K562 (cell line): Measurements from ENCODE around the gene AKT1. TPM values are rescaled to one million over a fixed set of nuclear protein-coding genes. Genes with fewer than 3 reads are reported as not detected.

Source experiments
- BCL6 ChIP-seq: fragments of 250-450 bp; sonication (Bioruptor Pico); IDR thresholded peaks from 2 replicates; pipeline ENCODE4 v1.4.0; 2020
- COPS2 ChIP-seq: fragments of 450-650 bp; conservative IDR thresholded peaks from 2 replicates; pipeline ENCODE4 v1.6.1; 2016; ENCODE audit warnings: mild to moderate bottlenecking, moderate library complexity
- E2F8 ChIP-seq: fragments of 450-650 bp; IDR thresholded peaks from 2 replicates; pipeline ENCODE4 v1.7.1; 2018; ENCODE audit warnings: mild to moderate bottlenecking, low read depth; ENCODE audit not compliant: partially characterized antibody
- GABPB2 ChIP-seq: fragments of 250-450 bp; sonication (Bioruptor Pico); conservative IDR thresholded peaks from 2 replicates; pipeline ENCODE4 v1.5.1; 2021; ENCODE audit warnings: mild to moderate bottlenecking
- HDAC6 ChIP-seq: IDR thresholded peaks from 2 replicates; pipeline ENCODE4 v1.6.1; 2012; ENCODE audit warnings: low read depth, mild to moderate bottlenecking, control low read depth, inconsistent platforms, low read length, moderate library complexity
- KDM2B ChIP-seq: fragments of 250-450 bp; sonication (Bioruptor Pico); IDR thresholded peaks from 2 replicates; pipeline ENCODE4 v1.8.0; 2021; ENCODE audit warnings: mild to moderate bottlenecking, moderate library complexity
- RAD21 ChIP-seq, 2 experiments: fragments of 250-450 bp in 1 of 2; fragments of 450-650 bp in 1 of 2; sonication (Bioruptor Pico) in 1 of 2; formaldehyde crosslinking in 1 of 2; IDR thresholded peaks in 1 of 2; conservative IDR thresholded peaks in 1 of 2; 2 replicates each; pipeline versions ENCODE4 v1.4.0 to v1.8.0; 2020 to 2022; ENCODE audit warnings: mild to moderate bottlenecking in 2 of 2, moderate library complexity in 1 of 2
- SIX5 ChIP-seq, 2 experiments: IDR thresholded peaks; 2 replicates each; pipeline ENCODE4 v1.6.1; 2011; ENCODE audit warnings: low read length in 2 of 2, borderline replicate concordance in 1 of 2, low read depth in 1 of 2, mild to moderate bottlenecking in 1 of 2, moderate library complexity in 1 of 2; ENCODE audit not compliant: insufficient read depth in 1 of 2
- SOX6 ChIP-seq: fragments of 450-650 bp; IDR thresholded peaks from 2 replicates; pipeline ENCODE4 v1.6.1; 2014; ENCODE audit warnings: mild to moderate bottlenecking
- SRSF3 ChIP-seq: fragments of 200-400 bp; formaldehyde crosslinking; IDR thresholded peaks from 2 replicates; pipeline ENCODE4 v1.6.1; 2016; ENCODE audit warnings: mild to moderate bottlenecking, low read length, moderate library complexity; ENCODE audit not compliant: insufficient read depth
- TAF15 ChIP-seq: fragments of 200-400 bp; formaldehyde crosslinking; IDR thresholded peaks from 2 replicates; pipeline ENCODE4 v1.6.1; 2017; ENCODE audit warnings: mild to moderate bottlenecking, low read depth, low read length, moderate library complexity
- TCF7 ChIP-seq: sonication (generic); IDR thresholded peaks from 2 replicates; pipeline ENCODE4 v1.6.1; 2016; ENCODE audit warnings: antibody characterized with exemption, borderline replicate concordance
- TFAP4 ChIP-seq: sonication (generic); formaldehyde crosslinking; IDR thresholded peaks from 2 replicates; pipeline ENCODE4 v1.8.0; 2022; ENCODE audit warnings: missing genetic modification reagents, mild to moderate bottlenecking, moderate library complexity, borderline replicate concordance
- U2AF1 ChIP-seq: fragments of 200-400 bp; formaldehyde crosslinking; optimal IDR thresholded peaks from 2 replicates; pipeline ENCODE3; 2017; ENCODE audit warnings: mild to moderate bottlenecking, low read depth, low read length, moderate library complexity
- YBX1 ChIP-seq: fragments of 450-650 bp; IDR thresholded peaks from 2 replicates; pipeline ENCODE4 v1.7.1; 2016; ENCODE audit warnings: mild to moderate bottlenecking
- ZMIZ1 ChIP-seq, 2 experiments: fragments of 150-350 bp in 1 of 2; IDR thresholded peaks; 2 replicates each; pipeline ENCODE4 v1.6.1; 2012 to 2016; ENCODE audit warnings: low read depth in 2 of 2, low read length in 2 of 2, mild to moderate bottlenecking in 1 of 2, moderate library complexity in 1 of 2
- ZNF274 ChIP-seq: IDR thresholded peaks from 2 replicates; pipeline ENCODE4 v1.6.1; 2011; ENCODE audit warnings: low read depth, mild to moderate bottlenecking, low read length, moderate library complexity, borderline replicate concordance
- ZNF507 ChIP-seq: conservative IDR thresholded peaks from 2 replicates; pipeline ENCODE4 v1.6.1; 2017; ENCODE audit warnings: missing genetic modification characterization, missing compliant biosample characterization
- ZNF586 ChIP-seq: fragments of 450-650 bp; formaldehyde crosslinking; conservative IDR thresholded peaks from 2 replicates; pipeline ENCODE4 v1.4.0; 2020; ENCODE audit warnings: mild to moderate bottlenecking, moderate library complexity
- ZNF644 ChIP-seq: fragments of 200-800 bp; sonication (Bioruptor generic); IDR thresholded peaks from 2 replicates; pipeline ENCODE4 v1.6.1; 2016; ENCODE audit warnings: low read depth, missing genetic modification characterization, missing compliant biosample characterization
- ZNF830 ChIP-seq: fragments of 250-450 bp; sonication (Bioruptor Pico); IDR thresholded peaks from 2 replicates; pipeline ENCODE4 v1.5.0; 2021; ENCODE audit warnings: mild to moderate bottlenecking
- polyA plus RNA-seq, 8 experiments: library from polyadenylated mRNA; depleted of rRNA in 4 of 8; stranded (reverse) in 5 of 8; unstranded in 3 of 8; fragments of >200 nt; fragmentation: Nextera tagmentation in 2 of 8; fragmentation: Illumina TruSeq in 1 of 8; extraction: Ambion mirVana in 2 of 8; extraction: Trizol in 1 of 8; gene quantifications; 2 replicates each; pipeline versions ENCODE4 v1.2.1 to v1.2.3, GENCODE V29; 2011 to 2014; ENCODE audit warnings: inconsistent platforms in 1 of 8, missing spikeins in 1 of 8
- total RNA-seq, 7 experiments: library from RNA; depleted of rRNA in 6 of 7; stranded (reverse); fragments of >200 nt in 6 of 7; fragmentation: Illumina TruSeq in 2 of 7; extraction: Trizol in 2 of 7; gene quantifications; 2 replicates each; pipeline versions ENCODE4 v1.2.1 to v1.2.3, GENCODE V29; 2011 to 2021; ENCODE audit warnings: low replicate concordance in 1 of 7

Gene AKT1
- total and polyA plus RNA-seq, 9 of the 15 experiments (the other 6 are each of a cell fraction or from before 2014, with no cell fraction given) = 0.49 to 132 (median 75.1) TPM

GRCh38 chr14:104751539-104752422 lies 43.8 kb downstream of the AKT1 start (continued):
- TF ChIP-seq ZNF830 (CRISPR knock-in tag) = no peak
- no peak for TF ChIP-seq SOX6
- TF ChIP-seq ZNF644 (tag) = no peak
- TF ChIP-seq COPS2 = no peak
- no peak for TF ChIP-seq ZNF586 (CRISPR knock-in tag)
- TF ChIP-seq TFAP4 = peak; percentile 71; the same call in 1 of the 2 replicates
- no peak for TF ChIP-seq U2AF1
- no peak for TF ChIP-seq HDAC6
- no peak for TF ChIP-seq E2F8
- peak in 1 of 2 experiments; percentile 51; a peak in 2 of 4 replicates for TF ChIP-seq RAD21 (CRISPR knock-in tag; conservative IDR thresholded peaks at IDR 0.05 in 1 of 2, IDR thresholded peaks at IDR 0.05 in 1 of 2)
- no peak for TF ChIP-seq ZMIZ1 (IDR thresholded peaks at IDR 0.05; ENCODE audit: low read depth in 2 of 2, low read length in 2 of 2)
- no peak for TF ChIP-seq SRSF3
- TF ChIP-seq SIX5 (IDR thresholded peaks at IDR 0.05; ENCODE audit: borderline replicate concordance in 1 of 2, insufficient read depth in 1 of 2, low read depth in 1 of 2, low read length in 2 of 2) = no peak
- no peak for TF ChIP-seq BCL6 (CRISPR knock-in tag)
- TF ChIP-seq TCF7 = no peak
- no peak for TF ChIP-seq YBX1
- TF ChIP-seq GABPB2 = no peak
- TF ChIP-seq ZNF507 (tag) = no peak
- TF ChIP-seq TAF15 = no peak
- no peak for TF ChIP-seq ZNF274
- no peak for TF ChIP-seq KDM2B (CRISPR knock-in tag)
